ENCODE data around the gene FNDC3B.
"Not testable (repeated sequence)": the region's sequence is repeated elsewhere in the genome, so short reads cannot be mapped to it uniquely, and the experiment has no call there.

GRCh38 chr3:171998731-171999130 lies 40.6 kb upstream of the FNDC3B start:
- not testable (repeated sequence) for TF ChIP-seq ZFP69B (tag by site-specific recombination; IDR thresholded peaks at IDR 0.05); CTCF (tag by site-specific recombination; IDR thresholded peaks at IDR 0.05); ZNF677 (tag by site-specific recombination; IDR thresholded peaks at IDR 0.05); HIC1 (tag by site-specific recombination; IDR thresholded peaks at IDR 0.05); ZEB2 (tag by site-specific recombination; IDR thresholded peaks at IDR 0.05); ZBTB26 (tag by site-specific recombination; optimal IDR thresholded peaks at IDR 0.05); ZNF274 (IDR thresholded peaks at IDR 0.05; ENCODE audit: low read length); ZNF274 (tag by site-specific recombination; IDR thresholded peaks at IDR 0.05; ENCODE audit: borderline replicate concordance); TCF7L2 (IDR thresholded peaks at IDR 0.05; ENCODE audit: borderline replicate concordance, low read depth, low read length); ZSCAN30 (tag by site-specific recombination; IDR thresholded peaks at IDR 0.05); ZNF221 (tag by site-specific recombination; IDR thresholded peaks at IDR 0.05; ENCODE audit: borderline replicate concordance)
- TF ChIP-seq, protein P1, sequence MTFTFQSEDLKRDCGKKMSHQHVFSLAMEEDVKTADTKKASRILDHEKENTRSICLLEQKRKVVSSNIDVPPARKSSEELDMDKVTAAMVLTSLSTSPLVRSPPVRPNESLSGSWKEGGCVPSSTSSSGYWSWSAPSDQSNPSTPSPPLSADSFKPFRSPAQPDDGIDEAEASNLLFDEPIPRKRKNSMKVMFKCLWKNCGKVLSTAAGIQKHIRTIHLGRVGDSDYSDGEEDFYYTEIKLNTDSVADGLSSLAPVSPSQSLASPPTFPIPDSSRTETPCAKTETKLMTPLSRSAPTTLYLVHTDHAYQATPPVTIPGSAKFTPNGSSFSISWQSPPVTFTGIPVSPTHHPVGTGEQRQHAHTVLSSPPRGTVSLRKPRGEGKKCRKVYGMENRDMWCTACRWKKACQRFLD (tag by site-specific recombination; IDR thresholded peaks at IDR 0.05): not testable (repeated sequence)
